Caco-2 (cell line): ENCODE data around the gene PXT1. TPM values are rescaled to one million over a fixed set of nuclear protein-coding genes. Genes with fewer than 3 reads are reported as not detected.

Source experiments
- BruUV-seq: library from RNA; stranded (reverse); fragments of 400-500 nt; replicated peaks from 2 replicates; lab custom pipeline; 2021; lab: Mats Ljungman, UMichigan
- CTCF ChIA-PET: fragments of 300-600 bp; sonication (Branson Sonifier 250); formaldehyde crosslinking; loops from one replicate; lab custom pipeline; 2022; ENCODE audit warnings: antibody characterized with exemption; lab: Charles Lee
- POLR2A ChIA-PET: fragments of 300-600 bp; sonication (Branson Sonifier 250); formaldehyde crosslinking; loops from one replicate; lab custom pipeline; 2022; ENCODE audit warnings: antibody characterized with exemption; lab: Charles Lee
- DNase-seq, 2 experiments: peaks; one replicate each; pipeline versions ENCODE4 v3.0.0 to v3.0.0-alpha.2; 2020 to 2022
- H3K27me3 ChIP-seq: replicated peaks from 2 replicates; pipeline ENCODE4 v1.6.0; 2011; ENCODE audit warnings: low read length; ENCODE audit not compliant: control insufficient read depth, insufficient read depth
- H3K36me3 ChIP-seq: 2 replicates; pipeline ENCODE4 v1.5.1; 2011; ENCODE audit warnings: low read length; ENCODE audit not compliant: control insufficient read depth, insufficient read depth
- H3K4me1 ChIP-seq: fragments of 250-450 bp; sonication (Bioruptor Pico); 2 replicates; pipeline ENCODE4 v1.5.1; 2020; ENCODE audit warnings: mild to moderate bottlenecking
- H3K4me3 ChIP-seq: 2 replicates; pipeline ENCODE4 v1.5.1; 2011; ENCODE audit warnings: low read depth, mild to moderate bottlenecking, control low read depth, low read length
- H3K9me3 ChIP-seq: fragments of 250-450 bp; sonication (Bioruptor Pico); 2 replicates; pipeline ENCODE4 v1.5.1; 2020; ENCODE audit warnings: mild to moderate bottlenecking, moderate library complexity
- H3K27ac Mint-ChIP-seq: one replicate; pipeline ENCODE4 v1.8.0; 2022; ENCODE audit warnings: mixed read lengths; ENCODE audit not compliant: unreplicated experiment
- H3K27me3 Mint-ChIP-seq: one replicate; pipeline ENCODE4 v1.8.0; 2022; ENCODE audit warnings: mixed read lengths; ENCODE audit not compliant: insufficient read depth, unreplicated experiment
- H3K36me3 Mint-ChIP-seq: one replicate; pipeline ENCODE4 v1.8.0; 2022; ENCODE audit warnings: mild to moderate bottlenecking, mixed read lengths; ENCODE audit not compliant: insufficient read depth, unreplicated experiment
- H3K4me1 Mint-ChIP-seq: one replicate; pipeline ENCODE4 v1.8.0; 2022; ENCODE audit warnings: low read depth, mixed read lengths; ENCODE audit not compliant: unreplicated experiment
- H3K4me3 Mint-ChIP-seq: one replicate; pipeline ENCODE4 v1.8.0; 2022; ENCODE audit warnings: mild to moderate bottlenecking, moderate library complexity, mixed read lengths; ENCODE audit not compliant: unreplicated experiment
- H3K9me3 Mint-ChIP-seq: one replicate; pipeline ENCODE4 v1.8.0; 2022; ENCODE audit warnings: mixed read lengths; ENCODE audit not compliant: unreplicated experiment
- CTCF ChIP-seq, 2 experiments: fragments of 200-600 bp in 1 of 2; IDR thresholded peaks; 1 replicate in 1 of 2; 2 replicates in 1 of 2; pipeline versions ENCODE4 v1.5.1 to v1.8.0; 2011 to 2022; ENCODE audit warnings: antibody characterized with exemption in 1 of 2, control low read depth in 1 of 2, inconsistent platforms in 1 of 2, low read depth in 1 of 2, low read length in 1 of 2, mild to moderate bottlenecking in 1 of 2, moderate library complexity in 1 of 2; ENCODE audit not compliant: insufficient read depth in 1 of 2, severe bottlenecking in 1 of 2, unreplicated experiment in 1 of 2
- intact Hi-C: fragments of 100-400 bp; cut with micrococcal nuclease; formaldehyde crosslinking; loops from one replicate; pipeline ENCODE4 v1.10.0; 2022; ENCODE audit not compliant: unreplicated experiment
- total RNA-seq: library from RNA; stranded (reverse); gene quantifications from 2 replicates; pipeline ENCODE4 v1.2.3, GENCODE V29; 2022

PXT1 gene
- total RNA-seq, 1 experiment from 2014 or later = not detected

DNA sequence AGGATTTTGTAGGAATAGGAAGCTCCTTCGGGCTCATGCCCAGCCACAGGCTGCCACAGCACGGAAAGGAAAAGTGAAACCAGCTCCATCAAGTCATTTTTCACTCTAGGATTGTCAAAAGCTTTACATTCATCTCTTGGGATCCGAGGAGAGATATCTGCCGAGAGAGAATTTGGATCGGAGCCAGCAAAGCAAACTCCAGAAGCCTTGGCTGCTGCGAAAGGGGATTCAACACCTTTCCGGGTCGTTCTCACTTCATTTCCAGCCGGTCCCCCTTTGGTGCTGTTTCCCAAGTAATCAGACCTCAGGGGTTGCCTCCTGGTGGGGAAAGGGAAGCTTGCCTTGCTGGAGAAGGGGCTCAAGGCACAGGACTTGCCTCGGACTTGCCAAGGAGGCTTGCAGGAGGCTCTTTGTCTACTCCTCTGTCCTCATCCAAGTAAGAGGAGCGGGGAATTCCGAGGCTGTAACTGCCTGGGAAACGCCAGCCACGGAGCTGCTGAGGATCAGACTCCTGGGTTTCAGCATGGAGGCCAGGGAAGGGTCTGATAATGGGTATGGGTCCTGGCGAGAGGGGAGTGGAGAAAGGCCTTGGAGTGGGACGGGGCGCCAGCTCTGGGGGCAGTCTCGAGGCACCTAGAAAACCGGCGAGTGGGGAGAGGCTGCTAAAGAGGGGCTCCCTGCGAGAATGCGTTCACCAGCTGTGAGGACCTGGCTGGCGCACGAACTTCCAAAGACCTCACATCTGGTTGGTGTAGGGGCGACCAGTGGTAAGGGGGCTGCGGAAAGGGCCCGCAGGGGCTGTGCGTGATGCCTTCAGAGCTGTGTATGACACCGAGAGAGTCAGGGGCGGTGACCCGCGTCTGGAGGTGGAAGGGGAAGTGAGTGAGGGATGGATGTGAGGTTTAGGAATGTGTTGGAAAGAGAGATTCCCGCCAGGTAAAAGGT is 55.9 kb downstream of the PXT1 start:
- TF ChIP-seq CTCF (IDR thresholded peaks at IDR 0.05; ENCODE audit: insufficient read depth in 1 of 2, low read depth in 1 of 2, low read length in 1 of 2, severe bottlenecking in 1 of 2, unreplicated experiment in 1 of 2) = no peak
- Mint-ChIP-seq H3K9me3 (no peaks in the 10 kb centered on the region), H3K27me3 (peaks cover 5% of the 10 kb centered on the region), H3K36me3 (no peaks in the 10 kb centered on the region), H3K4me3 (peak overlapping the region; percentile 80), H3K27ac (no peak overlapping the region), H3K4me1 (peaks cover 4% of the 10 kb centered on the region)
- DNase-seq = peak in 1 of 2 experiments; percentile 28
- ChIA-PET POLR2A (interaction anchor here (0.6 kb wide), 1 partner anchor 54 kb away, joined by 4 read pairs; no protein-coding TSS in a partner anchor), CTCF (interaction anchor here (1.2 kb wide), 1 partner anchor 19 kb away, joined by 4 read pairs; no protein-coding TSS in a partner anchor)
- Histone ChIP-seq H3K4me3 (peak overlapping the region; percentile 55), H3K4me1 (no peaks in the 10 kb centered on the region), H3K36me3 (no peaks in the 10 kb centered on the region), H3K27me3 (peaks cover 3% of the 10 kb centered on the region; the same call in 1 of the 2 replicates), H3K9me3 (no peaks in the 10 kb centered on the region)
- no TSS peak for BruUV-seq
- intact Hi-C loops = loop anchor here (2.0 kb wide), 1 partner anchor 18 kb away; no protein-coding TSS in a partner anchor

DNA sequence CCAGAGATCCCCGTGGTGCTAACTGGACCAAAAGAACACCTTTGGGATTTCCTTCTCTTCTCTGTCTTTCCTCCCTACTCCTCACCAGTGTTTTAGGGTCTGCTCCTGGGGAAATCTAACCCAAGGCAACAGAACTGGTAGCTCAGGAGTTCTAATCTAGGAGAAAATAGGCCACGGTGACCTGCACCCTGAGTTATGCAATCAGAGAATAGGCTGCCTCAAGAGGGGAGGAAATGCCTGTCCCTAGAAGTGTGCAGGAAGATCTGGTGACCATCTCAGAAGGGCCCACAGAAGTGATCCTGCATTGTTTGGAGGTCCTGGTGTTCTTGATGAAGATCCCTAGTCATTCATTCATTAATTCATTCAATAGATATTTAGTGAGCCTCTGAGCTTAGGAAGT is 58.6 kb downstream of the PXT1 start:
- Mint-ChIP-seq H3K36me3 (no peaks in the 10 kb centered on the region), H3K4me1 (peaks cover 4% of the 10 kb centered on the region), H3K27ac (no peak overlapping the region), H3K9me3 (no peaks in the 10 kb centered on the region), H3K27me3 (peaks cover 5% of the 10 kb centered on the region), H3K4me3 (no peak overlapping the region)
- Histone ChIP-seq H3K4me3 (no peak overlapping the region), H3K9me3 (no peaks in the 10 kb centered on the region), H3K4me1 (no peaks in the 10 kb centered on the region), H3K36me3 (no peaks in the 10 kb centered on the region), H3K27me3 (peaks cover 3% of the 10 kb centered on the region; the same call in 1 of the 2 replicates)
- no TSS peak for BruUV-seq
- intact Hi-C loops = no loop called here
- no peak for DNase-seq
- ChIA-PET POLR2A (no interaction called here), CTCF (no interaction called here)
- no peak for TF ChIP-seq CTCF (IDR thresholded peaks at IDR 0.05; ENCODE audit: insufficient read depth in 1 of 2, low read depth in 1 of 2, low read length in 1 of 2, severe bottlenecking in 1 of 2, unreplicated experiment in 1 of 2)

- H3K4me1 Mint-ChIP-seq = peaks cover 4% of the 10 kb centered on the region
- POLR2A ChIA-PET = no interaction called here
These were observed 59.0 kb downstream of the PXT1 start for GRCh38 chr6:36383606-36384005.

More at GRCh38 chr6:36383606-36384005, 59.0 kb downstream of the PXT1 start:
- intact Hi-C loops = no loop called here
- Histone ChIP-seq H3K4me3 (no peak overlapping the region), H3K9me3 (no peaks in the 10 kb centered on the region), H3K27me3 (peaks cover 3% of the 10 kb centered on the region; the same call in 1 of the 2 replicates), H3K36me3 (no peaks in the 10 kb centered on the region), H3K4me1 (no peaks in the 10 kb centered on the region)
- TF ChIP-seq CTCF (IDR thresholded peaks at IDR 0.05; ENCODE audit: insufficient read depth in 1 of 2, low read depth in 1 of 2, low read length in 1 of 2, severe bottlenecking in 1 of 2, unreplicated experiment in 1 of 2) = no peak
- Mint-ChIP-seq H3K36me3 (no peaks in the 10 kb centered on the region), H3K27ac (no peak overlapping the region), H3K27me3 (peaks cover 5% of the 10 kb centered on the region), H3K9me3 (no peaks in the 10 kb centered on the region), H3K4me3 (no peak overlapping the region)
- BruUV-seq = no TSS peak
- no peak for DNase-seq
- CTCF ChIA-PET = no interaction called here
